H1 (cell line): Measurements from ENCODE around the gene XRN2. TPM values are rescaled to one million over a fixed set of nuclear protein-coding genes. Genes with fewer than 3 reads are reported as not detected.

ENCODE experiments used
- CTCF ChIA-PET: fragments of 300-600 bp; sonication (Branson Sonifier 250); formaldehyde crosslinking; loops from one replicate; lab custom pipeline; 2021; ENCODE audit not compliant: partially characterized antibody; lab: Charles Lee
- POLR2A ChIA-PET: fragments of 300-600 bp; sonication (Branson Sonifier 250); formaldehyde crosslinking; loops from one replicate; lab custom pipeline; 2021; ENCODE audit warnings: inconsistent platforms; ENCODE audit not compliant: partially characterized antibody; lab: Charles Lee
- DNase-seq, 2 experiments: peaks; one replicate each; pipeline versions ENCODE4 v3.0.0 to v3.0.0-alpha.2; 2010 to 2022; ENCODE audit warnings: low spot score in 2 of 2, low read depth in 1 of 2, mixed read lengths in 1 of 2
- FAIRE-seq: peaks from 2 replicates; lab custom pipeline; 2011; peaks lifted over from hg19 to GRCh38; lab: Jason Lieb, UNC
- H2AFZ ChIP-seq: 2 replicates; pipeline ENCODE4 v1.8.1; 2012; ENCODE audit warnings: low read length, inconsistent platforms
- H2AK5ac ChIP-seq: 2 replicates; pipeline ENCODE4 v1.6.1; 2013; ENCODE audit warnings: low read depth, low read length
- H2BK120ac ChIP-seq: replicated peaks from 2 replicates; pipeline ENCODE3; 2013; ENCODE audit warnings: low read depth, low read length, inconsistent platforms
- H2BK12ac ChIP-seq: 2 replicates; pipeline ENCODE4 v1.6.1; 2013; ENCODE audit warnings: low read depth, low read length
- H2BK15ac ChIP-seq: 2 replicates; pipeline ENCODE4 v1.6.1; 2013; ENCODE audit warnings: low read length
- H2BK20ac ChIP-seq: 2 replicates; pipeline ENCODE4 v1.6.1; 2013; ENCODE audit warnings: low read length
- H2BK5ac ChIP-seq: 2 replicates; pipeline ENCODE4 v1.6.1; 2013; ENCODE audit warnings: low read depth, low read length
- H3K14ac ChIP-seq: 2 replicates; pipeline ENCODE4 v1.6.1; 2013; ENCODE audit warnings: inconsistent platforms; ENCODE audit not compliant: insufficient read length
- H3K18ac ChIP-seq: 2 replicates; pipeline ENCODE4 v1.6.1; 2013; ENCODE audit warnings: low read length; ENCODE audit errors: extremely low read depth
- H3K23ac ChIP-seq: 2 replicates; pipeline ENCODE4 v1.6.1; 2013; ENCODE audit warnings: inconsistent platforms; ENCODE audit not compliant: insufficient read length
- H3K23me2 ChIP-seq: 2 replicates; pipeline ENCODE4 v1.6.1; 2013; ENCODE audit warnings: low read depth, low read length
- H3K27ac ChIP-seq: 2 replicates; pipeline ENCODE4 v1.6.1; 2011; ENCODE audit warnings: low read depth, low read length, inconsistent platforms
- H3K27me3 ChIP-seq, 4 experiments: replicated peaks in 1 of 4; 1 replicate in 1 of 4; 2 replicates in 3 of 4; pipeline versions ENCODE4 v1.6.1 to v1.8.1; 2011 to 2013; ENCODE audit warnings: low read length in 3 of 4, mild to moderate bottlenecking in 3 of 4, inconsistent platforms in 2 of 4, mixed read lengths in 2 of 4, moderate library complexity in 1 of 4; ENCODE audit not compliant: control insufficient read depth in 3 of 4, insufficient read depth in 3 of 4; ENCODE audit errors: extremely low read depth in 1 of 4
- H3K36me3 ChIP-seq, 4 experiments: 2 replicates each; pipeline versions ENCODE4 v1.6.1 to v1.8.1; 2011 to 2013; ENCODE audit warnings: mild to moderate bottlenecking in 4 of 4, low read length in 3 of 4, moderate library complexity in 2 of 4, control low read depth in 1 of 4, inconsistent platforms in 1 of 4; ENCODE audit not compliant: insufficient read depth in 4 of 4, control insufficient read depth in 2 of 4
- H3K4ac ChIP-seq: replicated peaks from 2 replicates; pipeline ENCODE3; 2013; ENCODE audit warnings: low read length, low read depth, mixed read lengths, inconsistent platforms; ENCODE audit not compliant: insufficient read length
- H3K4me1 ChIP-seq, 4 experiments: replicated peaks in 1 of 4; 1 replicate in 1 of 4; 2 replicates in 3 of 4; pipeline versions ENCODE4 v1.6.1 to v1.8.1; 2011 to 2013; ENCODE audit warnings: low read length in 3 of 4, inconsistent platforms in 2 of 4, mixed read lengths in 1 of 4; ENCODE audit not compliant: insufficient read depth in 4 of 4, control insufficient read depth in 3 of 4
- H3K4me2 ChIP-seq, 2 experiments: 2 replicates each; pipeline versions ENCODE4 v1.6.1 to v1.8.1; 2011 to 2013; ENCODE audit warnings: low read depth in 2 of 2, low read length in 2 of 2, control low read depth in 1 of 2, inconsistent platforms in 1 of 2, mild to moderate bottlenecking in 1 of 2; ENCODE audit not compliant: insufficient read depth in 1 of 2
- H3K4me3 ChIP-seq, 4 experiments: fragments of 200-600, 300-600 bp in 1 of 4; sonication (generic), shearing (Covaris generic), sonication (Bioruptor Twin) in 1 of 4; 2 replicates each; pipeline versions ENCODE4 v1.5.1 to v1.8.1; 2011 to 2016; ENCODE audit warnings: low read length in 4 of 4, low read depth in 3 of 4, control low read depth in 2 of 4, inconsistent platforms in 2 of 4, mild to moderate bottlenecking in 2 of 4, mixed read lengths in 1 of 4, moderate library complexity in 1 of 4; ENCODE audit not compliant: insufficient read depth in 2 of 4; ENCODE audit errors: extremely low read depth in 1 of 4
- H3K56ac ChIP-seq: replicated peaks from 2 replicates; pipeline ENCODE3; 2013; ENCODE audit warnings: low read depth, mild to moderate bottlenecking, mixed read lengths, low read length, inconsistent platforms; ENCODE audit not compliant: insufficient read length
- H3K79me1 ChIP-seq: 2 replicates; pipeline ENCODE4 v1.6.1; 2013; ENCODE audit warnings: low read depth, low read length, control low read depth
- H3K79me2 ChIP-seq, 2 experiments: 2 replicates each; pipeline versions ENCODE4 v1.6.1 to v1.8.1; 2012 to 2013; ENCODE audit warnings: low read length in 2 of 2, mild to moderate bottlenecking in 2 of 2, inconsistent platforms in 1 of 2; ENCODE audit not compliant: insufficient read depth in 2 of 2, control insufficient read depth in 1 of 2
- H3K9ac ChIP-seq, 4 experiments: replicated peaks in 1 of 4; 1 replicate in 1 of 4; 2 replicates in 3 of 4; pipeline versions ENCODE4 v1.6.1 to v1.8.1; 2011 to 2013; ENCODE audit warnings: low read depth in 3 of 4, low read length in 3 of 4, control low read depth in 2 of 4, mild to moderate bottlenecking in 2 of 4, moderate library complexity in 2 of 4, inconsistent platforms in 1 of 4; ENCODE audit errors: extremely low read depth in 1 of 4
- H3K9me3 ChIP-seq, 2 experiments: 2 replicates each; pipeline versions ENCODE4 v1.6.1 to v1.8.1; 2012 to 2013; ENCODE audit warnings: mild to moderate bottlenecking in 2 of 2, moderate library complexity in 2 of 2, control low read depth in 1 of 2, inconsistent platforms in 1 of 2, low read depth in 1 of 2, low read length in 1 of 2, mixed read lengths in 1 of 2; ENCODE audit not compliant: insufficient read depth in 2 of 2
- H4K20me1 ChIP-seq, 2 experiments: replicated peaks in 1 of 2; 2 replicates each; pipeline versions ENCODE3 to v1.8.1; 2011 to 2013; ENCODE audit warnings: inconsistent platforms in 2 of 2, low read length in 2 of 2, mild to moderate bottlenecking in 1 of 2; ENCODE audit not compliant: insufficient read depth in 2 of 2, control insufficient read depth in 1 of 2
- H4K5ac ChIP-seq: 2 replicates; pipeline ENCODE4 v1.6.1; 2013; ENCODE audit warnings: low read length, low read depth, mixed read lengths, inconsistent platforms; ENCODE audit not compliant: insufficient read length
- H4K8ac ChIP-seq: 2 replicates; pipeline ENCODE4 v1.8.0; 2013; ENCODE audit warnings: mild to moderate bottlenecking, moderate library complexity, low read length, inconsistent platforms; ENCODE audit not compliant: insufficient read depth; ENCODE audit errors: extremely low read depth
- H4K91ac ChIP-seq: replicated peaks from 2 replicates; pipeline ENCODE3; 2013; ENCODE audit warnings: low read length, mixed read lengths, inconsistent platforms; ENCODE audit not compliant: insufficient read length
- ASH2L ChIP-seq: fragments of 200-600, 300-600 bp; sonication (generic); IDR thresholded peaks from one replicate; pipeline ENCODE4 v1.7.1; 2017; ENCODE audit warnings: low read length
- BCL11A ChIP-seq, 2 experiments: IDR thresholded peaks; one replicate each; pipeline ENCODE4 v1.6.1; 2011; ENCODE audit warnings: low read depth in 2 of 2, low read length in 2 of 2, mild to moderate bottlenecking in 2 of 2
- BRCA1 ChIP-seq: IDR thresholded peaks from 2 replicates; pipeline ENCODE4 v1.6.1; 2012; ENCODE audit warnings: low read depth, low read length, improper control_type of control experiment
- CBX8 ChIP-seq: fragments of 300-800, 300-1000 bp; sonication (generic); IDR thresholded peaks from 2 replicates; pipeline ENCODE4 v1.7.1; 2016; ENCODE audit warnings: low read depth, low read length, borderline replicate concordance
- CHD1 ChIP-seq: IDR thresholded peaks from 2 replicates; pipeline ENCODE4 v1.6.1; 2012; ENCODE audit warnings: low read depth, low read length, improper control_type of control experiment
- EZH2 ChIP-seq: fragments of 200-600 bp; sonication (generic); IDR thresholded peaks from 2 replicates; pipeline ENCODE4 v1.7.1; 2012; ENCODE audit warnings: low read depth, mild to moderate bottlenecking, moderate library complexity, low read length, inconsistent platforms; ENCODE audit not compliant: severe bottlenecking
- GABPA ChIP-seq: IDR thresholded peaks from 2 replicates; pipeline ENCODE4 v1.6.1; 2011; ENCODE audit warnings: mild to moderate bottlenecking, low read length, moderate library complexity, borderline replicate concordance; ENCODE audit not compliant: insufficient read depth
- JUN ChIP-seq: IDR thresholded peaks from 2 replicates; pipeline ENCODE4 v1.6.1; 2011; ENCODE audit warnings: low read depth, mild to moderate bottlenecking, improper control_type of control experiment, low read length
- PHF8 ChIP-seq: fragments of 200-600 bp; sonication (generic); conservative IDR thresholded peaks from 2 replicates; pipeline ENCODE4 v1.7.1; 2012; ENCODE audit warnings: low read depth, mild to moderate bottlenecking, inconsistent platforms, low read length, moderate library complexity
- RNF2 ChIP-seq: fragments of 200-900, 300-1000 bp; sonication (generic); IDR thresholded peaks from 2 replicates; pipeline ENCODE4 v1.7.1; 2016; ENCODE audit warnings: borderline replicate concordance, low read depth, mild to moderate bottlenecking, antibody characterized with exemption, low read length; ENCODE audit not compliant: poor library complexity, severe bottlenecking; ENCODE audit errors: missing control alignments
- SP4 ChIP-seq: IDR thresholded peaks from 2 replicates; pipeline ENCODE4 v1.6.1; 2012; ENCODE audit warnings: low read length, inconsistent platforms
- SUZ12 ChIP-seq: fragments of 200-600 bp; sonication (generic); IDR thresholded peaks from 2 replicates; pipeline ENCODE4 v1.6.1; 2012; ENCODE audit warnings: mild to moderate bottlenecking, inconsistent platforms, low read length, moderate library complexity, mixed read lengths
- TBP ChIP-seq: IDR thresholded peaks from 2 replicates; pipeline ENCODE4 v1.6.1; 2011; ENCODE audit warnings: low read depth, low read length, improper control_type of control experiment
- WGBS, 2 experiments: shearing (Covaris generic) in 1 of 2; methylation state at CpG; one replicate each; pipeline versions ENCODE4 v1.1.6 to v1.1.7; 2013 to 2015; ENCODE audit warnings: low lambda C conversion rate in 2 of 2, mixed read lengths in 2 of 2, inconsistent platforms in 1 of 2, low coverage in 1 of 2, missing lambda C conversion rate in 1 of 2; ENCODE audit not compliant: insufficient replicate concordance in 2 of 2, insufficient coverage in 1 of 2, insufficient read length in 1 of 2; ENCODE audit errors: extremely low coverage in 1 of 2, missing lambda C conversion rate in 1 of 2; 5-methylcytosine and 5-hydroxymethylcytosine counted together
- polyA plus RNA-seq, 7 experiments: library from polyadenylated mRNA; depleted of rRNA in 3 of 7; stranded (reverse) in 5 of 7; unstranded in 2 of 7; fragments of >200 nt in 5 of 7; fragments of 200-250 nt in 2 of 7; gene quantifications; 1 replicate in 5 of 7; 2 replicates in 1 of 7; 4 replicates in 1 of 7; pipeline versions ENCODE4 v1.2.1 to v1.2.3, GENCODE V29; 2011 to 2013; ENCODE audit warnings: missing spikeins in 2 of 7, mixed read lengths in 2 of 7
- total RNA-seq: library from RNA; stranded (reverse); fragmentation: NEBNext Ultra II Directional; extraction: Animal tissue kit (Norgen Biotek cat#: 25700); gene quantifications from 2 replicates; pipeline ENCODE4 v1.2.1, GENCODE V29; 2021

The XRN2 gene
- total and polyA plus RNA-seq, 2 of the 8 experiments (the other 6 are each of a cell fraction or from before 2014, with no cell fraction given), result 60.3 to 139 TPM

DNA sequence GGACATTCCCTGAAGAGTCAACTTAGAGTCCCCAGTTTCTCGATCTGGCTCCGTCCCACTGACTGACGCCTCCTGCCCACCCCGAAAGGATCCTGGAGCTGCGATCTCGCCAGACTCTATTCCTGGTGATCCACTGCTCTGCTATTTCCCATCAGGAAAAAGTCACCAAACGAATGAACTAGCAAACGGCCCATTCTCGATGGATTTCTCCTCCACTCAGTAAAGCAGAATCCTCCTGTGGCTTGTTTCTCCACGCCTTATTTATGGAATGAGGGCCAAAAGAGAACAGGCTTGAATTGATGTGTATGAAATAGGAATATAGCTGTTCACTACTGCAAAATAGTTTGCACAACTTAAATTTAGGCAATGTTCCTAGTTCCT, 88.8 kb downstream of the XRN2 start:
- FAIRE-seq (no peak), DNase-seq (no peak)
- Histone ChIP-seq H3K4ac (no peak overlapping the region), H3K9me3 (peaks cover 0 to 8% of the 10 kb centered on the region in 2 experiments; a peak in 1 of 4 replicates), H4K5ac (no peak overlapping the region), H3K27ac (no peak overlapping the region), H2AFZ (0 out of 2 replicates have a peak overlapping the region, but pooled peaks have one; percentile 35), H3K4me3 (peak overlapping the region; percentile 19 to 60 (median 28); a peak in 7 of 8 replicates), H3K4me2 (peak overlapping the region; percentile 73 to 91), H4K20me1 (peaks cover 0 to 7% of the 10 kb centered on the region in 2 experiments), H2BK120ac (no peak overlapping the region), H3K18ac (no peak overlapping the region), H4K8ac (no peak overlapping the region), H2BK5ac (no peak overlapping the region), H2BK20ac (no peak overlapping the region), H3K56ac (no peak overlapping the region), H3K14ac (no peak overlapping the region), H3K4me1 (no peaks in the 10 kb centered on the region; a peak in 1 of 7 replicates), H3K23me2 (peaks cover 3% of the 10 kb centered on the region; the same call in 1 of the 2 replicates), H4K91ac (no peak overlapping the region), H2BK12ac (no peak overlapping the region), H3K79me2 (no peaks in the 10 kb centered on the region), H3K79me1 (no peaks in the 10 kb centered on the region), H3K9ac (no peak overlapping the region), H3K23ac (no peak overlapping the region), H2BK15ac (no peak overlapping the region), H2AK5ac (no peak overlapping the region), H3K27me3 (peaks cover 37 to 61% (median 51%) of the 10 kb centered on the region in 4 experiments), H3K36me3 (peaks cover 0 to 12% (median 4%) of the 10 kb centered on the region in 4 experiments; a peak in 5 of 8 replicates)
- POLR2A ChIA-PET, result interaction anchor here (0.5 to 1.5 kb wide), 4 partner anchors 30 to 290 kb away, joined by 3 to 6 read pairs (median 4); partner anchors contain the start of gene XRN2
- CTCF ChIA-PET, result interaction anchor here (0.7 to 3.3 kb wide), 5 partner anchors 100 to 528 kb away, joined by 3 to 17 read pairs (median 7); no protein-coding TSS in a partner anchor
- no peak for TF ChIP-seq CHD1
- peak; percentile 7 for TF ChIP-seq ASH2L
- no peak for TF ChIP-seq GABPA
- TF ChIP-seq PHF8, result no peak
- TF ChIP-seq TBP, result no peak
- peak; percentile 93 for TF ChIP-seq RNF2
- peak; percentile 69 for TF ChIP-seq EZH2
- TF ChIP-seq BCL11A (IDR thresholded peaks at IDR 0.05; ENCODE audit: low read depth in 2 of 2, low read length in 2 of 2), result no peak
- peak; percentile 87; the same call in 1 of the 2 replicates for TF ChIP-seq CBX8
- TF ChIP-seq SP4, result no peak
- no peak for TF ChIP-seq BRCA1
- no peak for TF ChIP-seq JUN
- peak; percentile 70; the same call in 1 of the 2 replicates for TF ChIP-seq SUZ12
- WGBS, 2 experiments, result 6% methylated on average over 10 of the region's 10 CpGs; no CpG with 5 or more reads in 1 of the 2 experiments
